Measurements from ENCODE around the gene TMEM94.
A peak's percentile ranks its signal among the peaks of the same experiment; 100 is the strongest.
"Not testable (repeated sequence)": the region's sequence is repeated elsewhere in the genome, so short reads cannot be mapped to it uniquely, and the experiment has no call there.

TMEM94 gene

GRCh38 chr17:75477490-75477862 is 21.0 kb downstream of the TMEM94 start:
- ATAC-seq (replicated peaks); H3K9me3 Mint-ChIP-seq; DNase-seq; H3K27me3 Mint-ChIP-seq; H3K4me1 Mint-ChIP-seq; H3K4me3 Mint-ChIP-seq; H3K27ac Mint-ChIP-seq: not testable (repeated sequence)
- H3K36me3 Mint-ChIP-seq, result peaks cover 28 to 44% of the 10 kb centered on the region in 2 donors

- Mint-ChIP-seq H3K27ac (no peak overlapping the region), H3K36me3 (peaks cover 25 to 39% of the 10 kb centered on the region in 2 donors), H3K9me3 (no peaks in the 10 kb centered on the region), H3K4me1 (peaks cover 2 to 6% of the 10 kb centered on the region in 2 donors), H3K27me3 (no peaks in the 10 kb centered on the region), H3K4me3 (no peak overlapping the region)
- no peak for ATAC-seq (replicated peaks)
- no peak for DNase-seq
These were observed 22.1 kb downstream of the TMEM94 start for GRCh38 chr17:75478508-75478907.

DNA sequence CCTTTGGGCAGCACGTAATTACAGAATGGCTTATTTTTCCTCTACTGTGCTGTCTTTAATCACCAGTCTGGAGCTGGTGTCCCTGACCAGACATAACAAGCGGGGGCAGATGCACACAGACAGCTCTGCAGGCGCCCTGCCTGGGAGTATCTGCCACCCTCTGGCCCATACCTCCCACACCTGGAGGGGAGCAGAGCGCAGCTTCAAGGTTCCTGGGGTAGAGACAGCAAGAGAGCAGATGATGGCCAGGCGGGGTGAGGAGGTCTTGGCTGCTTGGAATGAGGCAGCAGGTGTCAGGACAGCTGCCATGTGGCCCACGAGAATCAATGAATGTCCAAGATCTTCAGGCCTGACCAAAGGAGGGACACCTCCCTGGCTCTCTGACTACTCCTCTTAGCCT is 23.8 kb downstream of the TMEM94 start:
- Mint-ChIP-seq H3K4me3 (no peak overlapping the region), H3K27ac (peak overlapping the region; percentile 20), H3K36me3 (peaks cover 15 to 36% of the 10 kb centered on the region in 2 donors), H3K9me3 (no peaks in the 10 kb centered on the region), H3K27me3 (no peaks in the 10 kb centered on the region), H3K4me1 (peaks cover 2 to 6% of the 10 kb centered on the region in 2 donors)
- DNase-seq (no peak), ATAC-seq (replicated peaks) (no peak)

GRCh38 chr17:75481194-75482068 is 25.0 kb downstream of the TMEM94 start:
- ATAC-seq (replicated peaks) (no peak), DNase-seq (no peak)
- Mint-ChIP-seq H3K9me3 (no peaks in the 10 kb centered on the region), H3K27ac (no peak overlapping the region), H3K4me3 (no peak overlapping the region), H3K27me3 (no peaks in the 10 kb centered on the region), H3K4me1 (peaks cover 5 to 9% of the 10 kb centered on the region in 2 donors), H3K36me3 (peaks cover 13 to 32% of the 10 kb centered on the region in 2 donors)

- ATAC-seq (replicated peaks) (no peak), DNase-seq (no peak)
- no peak overlapping the region for H3K4me3 Mint-ChIP-seq
- no peaks in the 10 kb centered on the region for H3K9me3 Mint-ChIP-seq
- H3K27ac Mint-ChIP-seq, result no peak overlapping the region
- H3K4me1 Mint-ChIP-seq, result peaks cover 13 to 14% of the 10 kb centered on the region in 2 donors
- peaks cover 8 to 31% of the 10 kb centered on the region in 2 donors for H3K36me3 Mint-ChIP-seq
- no peaks in the 10 kb centered on the region for H3K27me3 Mint-ChIP-seq
These were observed 25.9 kb downstream of the TMEM94 start for GRCh38 chr17:75482098-75482942.

GRCh38 chr17:75485688-75486087 is 29.3 kb downstream of the TMEM94 start:
- DNase-seq, result no peak
- Mint-ChIP-seq H3K4me1 (peaks cover 19 to 20% of the 10 kb centered on the region in 2 donors), H3K4me3 (no peak overlapping the region), H3K36me3 (peaks cover 13 to 36% of the 10 kb centered on the region in 2 donors), H3K27me3 (no peaks in the 10 kb centered on the region), H3K9me3 (no peaks in the 10 kb centered on the region), H3K27ac (no peak overlapping the region)
- ATAC-seq (replicated peaks), result no peak

DNA sequence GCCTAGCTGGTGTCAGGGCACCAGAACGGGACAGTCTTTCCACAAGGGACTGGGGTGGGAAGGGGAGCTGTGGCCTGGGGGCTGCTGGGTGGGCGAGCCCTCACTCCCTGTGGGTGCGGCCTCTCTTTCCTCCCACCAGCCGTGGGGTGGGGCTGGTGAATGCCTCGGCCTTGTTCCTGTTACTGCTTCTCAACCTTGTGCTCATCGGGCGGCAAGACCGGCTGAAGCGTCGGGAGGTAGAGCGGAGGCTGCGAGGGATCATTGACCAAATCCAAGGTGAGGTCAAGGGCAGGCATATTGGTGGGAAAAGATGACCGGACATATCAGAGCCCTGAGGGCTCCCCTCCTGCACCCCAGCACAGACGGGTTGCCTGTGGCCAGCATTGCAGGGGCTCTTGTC is 29.7 kb downstream of the TMEM94 start:
- Mint-ChIP-seq H3K9me3 (no peaks in the 10 kb centered on the region), H3K27ac (peak overlapping the region; percentile 82), H3K27me3 (no peaks in the 10 kb centered on the region), H3K36me3 (peaks cover 15 to 39% of the 10 kb centered on the region in 2 donors), H3K4me1 (peaks cover 19 to 20% of the 10 kb centered on the region in 2 donors), H3K4me3 (no peak overlapping the region)
- DNase-seq, result no peak
- no peak for ATAC-seq (replicated peaks)

GRCh38 chr17:75486951-75487350 is 30.5 kb downstream of the TMEM94 start:
- H3K4me1 Mint-ChIP-seq, result peaks cover 19 to 20% of the 10 kb centered on the region in 2 donors
- H3K36me3 Mint-ChIP-seq, result peaks cover 17 to 45% of the 10 kb centered on the region in 2 donors
- H3K27me3 Mint-ChIP-seq, result no peaks in the 10 kb centered on the region
- DNase-seq (no peak), ATAC-seq (replicated peaks) (peak in 1 of 2 donors; percentile 6)
- H3K9me3 Mint-ChIP-seq, result no peaks in the 10 kb centered on the region
- H3K27ac Mint-ChIP-seq, result peak overlapping the region; percentile 94
- peak overlapping the region in 1 of 2 donors; percentile 49 for H3K4me3 Mint-ChIP-seq

DNA sequence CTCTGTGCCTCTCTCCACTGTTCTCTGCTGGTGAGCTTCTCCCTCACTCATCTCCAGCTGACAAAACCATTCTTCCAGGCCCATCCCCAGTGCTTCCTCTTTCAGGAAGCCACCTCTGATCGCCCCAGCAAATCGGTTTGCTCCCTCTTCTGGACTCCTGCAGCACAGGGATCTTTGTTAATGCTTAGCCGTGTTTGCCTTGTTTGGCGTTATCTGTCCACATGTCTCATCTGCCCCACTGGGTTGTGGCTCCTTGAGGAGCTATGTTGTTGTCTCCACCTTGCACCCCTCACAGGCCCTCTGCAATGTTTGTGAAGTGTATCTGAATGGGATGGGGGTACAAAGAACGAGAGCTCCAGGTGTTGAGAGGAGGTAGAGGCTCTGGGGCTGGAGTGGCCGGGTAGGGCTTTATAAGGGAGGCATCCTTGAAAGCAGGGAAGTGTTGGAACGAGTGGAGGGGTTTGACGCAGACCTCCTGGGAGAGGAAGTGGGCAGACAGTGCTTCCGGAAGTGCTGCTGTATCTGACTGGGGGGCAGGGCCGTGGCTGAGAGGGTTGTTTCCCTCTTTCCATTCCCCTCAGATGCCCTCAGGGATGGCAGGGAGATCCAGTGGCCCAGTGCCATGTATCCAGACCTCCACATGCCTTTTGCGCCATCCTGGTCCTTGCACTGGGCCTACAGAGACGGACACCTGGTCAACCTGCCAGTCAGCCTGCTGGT is 31.1 kb downstream of the TMEM94 start:
- Mint-ChIP-seq H3K27me3 (no peaks in the 10 kb centered on the region), H3K4me1 (peaks cover 19 to 20% of the 10 kb centered on the region in 2 donors), H3K36me3 (peaks cover 18 to 47% of the 10 kb centered on the region in 2 donors), H3K27ac (peak overlapping the region; percentile 94), H3K9me3 (no peaks in the 10 kb centered on the region), H3K4me3 (peak overlapping the region; percentile 49 to 60)
- DNase-seq (peak; percentile 18), ATAC-seq (replicated peaks) (peak; percentile 76 to 84)

DNA sequence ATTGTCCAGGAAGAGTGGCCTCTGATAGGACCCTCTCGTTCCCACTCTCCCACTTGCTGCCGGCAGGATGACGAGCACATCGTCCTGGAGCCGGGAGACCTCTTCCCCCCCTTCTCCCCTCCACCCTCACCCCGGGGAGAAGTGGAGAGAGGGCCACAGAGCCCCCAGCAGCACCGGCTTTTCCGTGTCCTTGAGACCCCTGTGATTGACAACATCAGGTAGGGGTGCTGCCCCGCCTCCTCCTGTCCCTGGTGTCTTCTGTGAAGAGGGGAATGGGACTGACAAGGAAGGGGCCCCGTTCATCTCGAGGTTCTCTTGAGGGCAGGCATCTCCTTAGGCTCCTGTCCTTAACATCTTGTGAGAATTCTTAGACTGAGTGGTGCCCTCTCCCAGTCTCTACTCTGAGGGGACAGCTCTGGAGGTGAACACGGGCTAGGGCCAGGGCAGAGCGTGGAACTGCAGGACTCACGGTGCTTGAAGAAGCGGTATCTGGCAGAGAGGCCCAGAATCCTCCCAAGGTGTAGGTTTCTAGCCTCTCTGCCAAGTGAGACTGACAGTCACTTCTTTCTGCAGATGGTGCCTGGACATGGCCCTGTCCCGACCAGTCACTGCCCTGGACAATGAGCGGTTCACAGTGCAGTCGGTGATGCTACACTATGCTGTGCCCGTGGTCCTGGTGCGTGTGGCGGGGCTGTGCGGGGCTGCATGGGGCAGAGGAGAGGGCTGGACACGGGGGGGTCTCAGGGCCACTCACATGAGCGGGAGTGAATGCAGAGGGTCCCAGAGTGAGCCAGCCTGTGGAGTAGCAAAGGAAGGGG is 32.5 kb downstream of the TMEM94 start:
- no peak for ATAC-seq (replicated peaks)
- Mint-ChIP-seq H3K4me1 (peaks cover 19 to 20% of the 10 kb centered on the region in 2 donors), H3K4me3 (no peak overlapping the region), H3K27me3 (no peaks in the 10 kb centered on the region), H3K9me3 (no peaks in the 10 kb centered on the region), H3K27ac (no peak overlapping the region), H3K36me3 (peaks cover 17 to 46% of the 10 kb centered on the region in 2 donors)
- no peak for DNase-seq

DNA sequence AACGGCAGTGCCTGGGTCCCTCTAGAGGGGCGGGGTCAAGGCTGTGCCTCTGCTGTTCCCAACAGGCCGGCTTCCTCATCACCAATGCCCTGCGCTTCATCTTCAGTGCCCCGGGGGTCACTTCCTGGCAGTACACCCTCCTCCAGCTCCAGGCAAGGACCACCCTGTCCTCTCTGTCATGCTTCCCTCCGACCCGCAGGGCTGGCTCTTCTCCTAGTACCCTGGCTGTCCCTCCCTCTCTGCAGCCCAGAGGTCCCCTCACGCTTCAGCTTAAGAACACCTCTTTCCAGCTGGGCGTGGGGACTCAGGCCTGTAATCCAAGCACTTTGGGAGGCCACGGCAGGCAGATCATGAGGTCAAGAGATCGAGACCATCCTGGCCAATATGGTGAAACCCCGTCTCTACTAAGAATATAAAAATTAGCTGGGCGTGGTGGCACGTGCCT is 33.1 kb downstream of the TMEM94 start:
- ATAC-seq (replicated peaks) (no peak), DNase-seq (no peak)
- peaks cover 19 to 20% of the 10 kb centered on the region in 2 donors for H3K4me1 Mint-ChIP-seq
- no peak overlapping the region for H3K4me3 Mint-ChIP-seq
- H3K36me3 Mint-ChIP-seq, result peaks cover 21 to 50% of the 10 kb centered on the region in 2 donors
- no peak overlapping the region for H3K27ac Mint-ChIP-seq
- no peaks in the 10 kb centered on the region for H3K9me3 Mint-ChIP-seq
- no peaks in the 10 kb centered on the region for H3K27me3 Mint-ChIP-seq

- Mint-ChIP-seq H3K9me3 (no peaks in the 10 kb centered on the region), H3K4me3 (no peak overlapping the region), H3K27me3 (no peaks in the 10 kb centered on the region), H3K36me3 (peaks cover 22 to 52% of the 10 kb centered on the region in 2 donors), H3K27ac (no peak overlapping the region), H3K4me1 (peaks cover 19 to 20% of the 10 kb centered on the region in 2 donors)
- DNase-seq (no peak), ATAC-seq (replicated peaks) (no peak)
These were observed 33.8 kb downstream of the TMEM94 start for GRCh38 chr17:75490173-75490743.
